ENCODE data around the gene TTC34.
"Not testable (repeated sequence)": the region's sequence is repeated elsewhere in the genome, so short reads cannot be mapped to it uniquely, and the experiment has no call there.

TTC34 gene

DNA sequence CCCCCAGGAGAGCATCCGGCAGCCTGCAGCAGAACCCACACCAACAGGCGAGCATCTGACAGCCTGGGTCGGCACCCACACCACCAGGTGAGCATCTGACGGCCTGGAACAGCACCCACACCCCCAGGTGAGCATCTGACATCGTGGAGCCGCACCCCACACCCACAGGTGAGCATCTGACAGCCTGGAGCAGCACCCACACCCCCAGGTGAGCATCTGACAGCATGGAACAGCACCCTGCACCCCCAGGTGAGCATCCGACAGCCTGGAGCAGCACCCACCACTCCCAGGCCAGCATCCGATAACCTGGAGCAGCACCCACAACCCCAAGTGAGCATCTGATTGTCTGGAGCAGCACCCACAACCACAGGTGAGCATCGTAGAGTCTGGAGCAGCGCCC is 124.8 kb downstream of the TTC34 start:
- DNase-seq (ENCODE audit: low spot score), result not testable (repeated sequence)

DNA sequence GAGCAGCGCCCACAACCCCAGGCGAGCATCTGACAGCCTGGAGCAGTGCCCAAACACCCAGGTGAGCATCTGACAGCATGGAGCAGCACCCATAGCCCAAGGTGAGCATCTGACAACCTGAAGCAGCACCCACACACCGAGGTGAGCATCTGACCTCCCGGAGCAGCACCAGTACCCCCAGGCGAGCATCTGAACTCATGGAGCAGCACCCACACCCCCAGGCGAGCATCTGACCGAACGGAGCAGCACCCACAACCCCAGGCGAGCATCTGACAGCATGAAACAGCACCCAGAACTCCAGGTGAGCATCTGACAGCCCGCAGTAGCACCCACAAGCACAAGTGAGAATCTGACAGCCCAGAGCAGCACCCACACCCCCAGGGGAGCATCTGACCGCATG is 129.8 kb downstream of the TTC34 start:
- not testable (repeated sequence) for DNase-seq (ENCODE audit: low spot score)

DNA sequence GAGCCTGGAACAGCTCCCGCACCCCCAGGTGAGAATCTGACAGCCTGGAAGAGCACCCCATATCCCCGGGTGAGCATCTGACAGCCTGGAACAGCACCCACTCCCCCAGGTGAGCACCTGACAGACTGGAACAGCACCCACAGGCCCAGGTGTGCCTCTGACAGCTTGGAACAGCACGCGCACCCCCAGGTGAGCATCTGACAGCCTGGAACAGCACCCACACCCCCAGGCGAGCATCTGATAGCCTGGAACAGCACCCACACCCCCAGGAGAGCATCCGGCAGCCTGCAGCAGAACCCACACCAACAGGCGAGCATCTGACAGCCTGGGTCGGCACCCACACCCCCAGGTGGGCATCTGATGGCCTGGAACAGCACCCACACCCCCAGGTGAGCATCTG is 141.7 kb downstream of the TTC34 start:
- DNase-seq (ENCODE audit: low spot score), result not testable (repeated sequence)

DNA sequence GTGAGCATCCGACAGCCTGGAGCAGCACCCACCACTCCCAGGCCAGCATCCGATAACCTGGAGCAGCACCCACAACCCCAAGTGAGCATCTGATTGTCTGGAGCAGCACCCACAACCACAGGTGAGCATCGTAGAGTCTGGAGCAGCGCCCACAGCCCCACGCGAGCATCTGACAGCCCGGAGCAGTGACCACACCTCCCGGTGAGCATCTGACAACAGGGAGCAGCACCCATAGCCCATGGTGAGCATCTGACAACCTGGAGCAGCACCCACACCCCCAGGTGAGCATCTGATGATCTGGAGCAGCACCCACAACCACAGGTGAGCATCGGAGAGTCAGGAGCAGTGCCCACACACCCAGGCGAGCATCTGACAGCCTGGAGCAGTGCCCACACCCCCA is 143.6 kb downstream of the TTC34 start:
- DNase-seq (ENCODE audit: low spot score), result not testable (repeated sequence)

DNA sequence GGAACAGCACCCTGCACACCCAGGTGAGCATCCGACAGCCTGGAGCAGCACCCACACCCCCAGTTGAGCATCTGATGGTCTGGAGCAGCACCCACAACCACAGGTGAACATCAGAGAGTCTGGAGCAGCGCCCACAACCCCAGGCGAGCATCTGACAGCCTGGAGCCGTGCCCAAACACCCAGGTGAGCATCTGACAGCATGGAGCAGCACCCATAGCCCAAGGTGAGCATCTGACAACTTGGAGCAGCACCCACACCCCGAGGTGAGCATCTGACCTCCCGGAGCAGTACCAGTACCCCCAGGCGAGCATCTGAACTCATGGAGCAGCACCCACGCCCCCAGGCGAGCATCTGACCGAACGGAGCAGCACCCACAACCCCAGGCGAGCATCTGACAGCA is 144.4 kb downstream of the TTC34 start:
- DNase-seq (ENCODE audit: low spot score), result not testable (repeated sequence)

DNA sequence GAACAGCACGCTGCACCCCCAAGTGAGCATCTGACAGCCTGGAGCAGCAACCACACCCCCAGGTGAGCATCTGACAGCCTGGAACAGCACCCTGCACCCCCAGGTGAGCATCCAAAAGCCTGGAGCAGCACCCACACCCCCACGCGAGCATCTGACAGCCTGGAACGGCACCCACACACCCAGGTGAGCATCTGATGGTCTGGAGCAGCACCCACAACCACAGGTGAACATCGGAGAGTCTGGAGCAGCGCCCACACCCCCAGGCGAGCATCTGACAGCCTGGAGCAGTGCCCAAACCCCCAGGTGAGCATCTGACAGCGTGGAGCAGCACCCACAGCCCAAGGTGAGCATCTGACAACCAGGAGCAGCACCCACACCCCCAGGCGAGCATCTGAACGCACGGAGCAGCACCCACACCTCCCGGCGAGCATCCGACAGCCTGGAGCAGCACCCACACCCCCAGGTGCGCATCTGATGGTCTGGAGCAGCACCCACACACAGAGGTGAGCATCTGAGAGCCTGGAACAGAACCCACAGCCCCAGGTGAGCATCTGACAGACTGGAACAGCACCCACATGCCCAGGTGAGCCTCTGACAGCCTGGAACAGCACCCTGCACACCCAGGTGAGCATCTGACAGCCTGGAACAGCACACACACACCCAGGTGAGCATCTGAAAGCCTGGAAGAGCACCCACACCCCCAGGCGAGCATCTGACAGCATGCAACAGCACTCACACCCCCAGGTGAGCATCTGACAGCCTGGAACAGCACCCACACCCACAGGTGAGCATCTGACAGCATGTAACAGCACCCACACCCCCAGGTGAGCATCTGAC is 145.7 kb downstream of the TTC34 start:
- not testable (repeated sequence) for DNase-seq (ENCODE audit: low spot score)

- DNase-seq (ENCODE audit: low spot score), result not testable (repeated sequence)
Observed at GRCh38 chr1:2654443-2654948, 147.0 kb downstream of the TTC34 start.

GRCh38 chr1:2653741-2654442 is 147.6 kb downstream of the TTC34 start:
- DNase-seq (ENCODE audit: low spot score), result not testable (repeated sequence)

DNA sequence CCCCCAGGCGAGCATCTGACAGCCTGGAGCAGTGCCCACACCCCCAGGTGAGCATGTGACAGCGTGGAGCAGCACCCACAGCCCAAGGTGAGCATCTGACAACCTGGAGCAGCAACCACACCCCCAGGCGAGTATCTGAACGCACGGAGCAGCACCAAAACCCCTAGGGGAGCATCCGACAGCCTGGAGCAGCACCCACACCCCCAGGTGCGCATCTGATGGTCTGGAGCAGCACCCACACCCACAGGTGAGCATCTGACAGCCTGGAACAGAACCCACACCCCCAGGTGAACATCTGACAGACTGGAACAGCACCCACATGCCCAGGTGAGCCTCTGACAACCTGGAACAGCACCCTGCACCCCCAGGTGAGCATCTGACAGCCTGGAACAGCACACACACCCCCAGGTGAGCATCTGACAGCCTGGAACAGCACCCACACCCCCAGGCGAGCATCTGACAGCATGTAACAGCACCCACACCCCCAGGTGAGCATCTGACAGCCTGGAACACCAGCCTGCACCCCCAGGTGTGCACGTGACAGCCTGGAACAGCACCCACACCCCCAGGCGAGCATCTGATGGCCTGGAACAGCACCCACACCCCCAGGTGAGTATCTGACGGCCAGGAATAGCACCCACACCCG is 148.4 kb downstream of the TTC34 start:
- not testable (repeated sequence) for DNase-seq (ENCODE audit: low spot score)

DNA sequence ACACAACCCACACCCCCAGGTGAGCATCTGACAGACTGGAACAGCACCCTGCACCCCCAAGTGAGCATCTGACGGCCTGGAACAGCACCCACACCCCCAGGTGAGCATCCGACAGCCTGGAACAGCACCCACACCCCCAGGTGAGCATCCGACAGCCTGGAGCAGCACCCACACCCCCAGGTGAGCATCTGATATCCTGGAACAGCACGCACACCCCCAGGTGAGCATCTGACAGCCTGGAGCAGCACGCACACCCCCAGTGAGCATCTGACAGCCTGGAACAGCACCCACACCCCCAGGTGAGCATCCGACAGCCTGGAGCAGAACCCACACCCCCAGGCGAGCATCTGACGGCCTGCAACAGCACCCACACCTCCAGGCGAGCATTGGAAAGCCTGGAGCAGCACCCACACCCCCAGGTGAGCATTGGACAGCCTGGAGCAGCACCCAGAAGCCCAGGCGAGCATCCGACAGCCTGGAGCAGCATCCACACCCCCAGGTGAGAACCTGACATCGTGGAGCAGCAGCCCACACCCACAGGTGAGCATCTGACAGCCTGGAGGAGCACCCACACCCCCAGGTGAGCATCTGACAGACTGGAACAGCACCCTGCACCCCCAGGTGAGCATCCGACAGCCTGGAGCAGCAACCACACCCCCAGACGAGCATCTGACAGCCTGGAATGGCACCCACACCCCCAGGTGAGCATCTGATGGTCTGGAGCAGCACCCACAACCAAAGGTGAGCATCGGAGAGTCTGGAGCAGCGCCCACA is 149.2 kb downstream of the TTC34 start:
- DNase-seq (ENCODE audit: low spot score), result not testable (repeated sequence)

DNA sequence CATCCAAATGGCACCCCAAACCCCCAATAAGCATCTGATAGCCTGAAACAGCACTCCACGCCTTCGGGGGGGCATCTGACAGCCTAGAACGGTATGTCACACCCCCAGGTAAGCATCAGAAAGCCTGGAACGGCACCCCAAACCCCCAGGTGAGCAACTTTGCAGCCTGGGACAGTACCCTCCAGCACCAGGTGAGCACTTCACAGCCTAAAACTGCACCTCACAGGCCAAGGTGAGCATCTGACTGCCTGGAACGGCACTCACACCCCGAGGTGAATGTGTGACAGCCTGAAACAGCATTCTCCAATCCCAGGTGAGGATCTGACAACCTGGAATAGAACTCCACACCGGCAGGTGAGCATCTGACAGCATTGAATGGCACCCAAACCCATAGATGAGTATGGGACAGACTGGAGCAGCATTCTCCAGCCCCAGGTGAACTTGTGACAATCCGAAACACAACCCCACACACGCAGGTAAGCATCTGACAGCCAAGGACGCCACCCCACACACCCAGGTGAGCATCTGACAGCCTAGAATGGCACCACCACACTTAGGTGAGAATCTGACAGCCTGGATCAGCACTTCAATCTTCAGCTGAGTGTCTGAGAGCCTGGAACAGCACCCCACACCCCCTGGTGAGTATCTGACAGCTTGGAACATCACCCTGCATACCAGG is 150.4 kb downstream of the TTC34 start:
- no peak for DNase-seq (ENCODE audit: low spot score)

DNA sequence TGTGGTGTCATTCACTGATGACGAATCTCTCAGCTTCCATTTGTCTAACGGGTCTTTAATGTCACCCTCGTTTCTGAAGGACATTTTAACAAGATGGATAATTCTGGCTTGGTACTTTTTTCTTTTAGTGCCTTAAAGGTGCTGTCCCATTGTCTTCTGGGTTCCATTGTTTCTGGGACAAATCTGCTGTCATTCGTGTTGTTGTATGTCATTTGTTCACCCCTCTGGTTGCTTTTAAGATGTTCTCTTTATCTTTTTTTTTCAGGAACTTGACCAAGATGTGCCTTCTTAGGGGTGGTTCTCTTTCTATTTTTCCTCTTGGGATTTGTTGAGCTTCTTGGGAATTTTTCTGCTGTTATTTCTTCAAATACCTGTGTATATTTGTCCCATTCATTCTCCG is 154.7 kb downstream of the TTC34 start:
- no peak for DNase-seq (ENCODE audit: low spot score)

DNA sequence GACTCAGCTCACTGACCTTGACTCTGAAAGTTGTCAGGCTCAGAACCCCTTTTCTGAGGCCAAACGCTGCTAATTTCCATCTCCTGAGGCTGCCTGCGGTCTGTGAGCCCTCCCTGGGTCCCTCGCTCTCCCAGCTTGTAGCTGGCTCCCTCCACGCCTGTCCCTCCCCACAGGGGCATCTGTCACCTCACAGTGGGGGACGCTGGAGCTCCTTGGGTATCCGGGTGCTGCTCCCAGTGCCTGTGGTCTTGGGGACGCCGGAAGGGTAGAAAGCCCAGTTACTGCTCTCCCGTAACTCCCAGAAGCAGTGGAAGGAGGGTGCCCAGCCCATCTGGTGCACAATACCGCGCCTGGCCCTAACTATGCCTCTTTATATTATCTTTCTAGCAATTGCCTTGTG is 155.7 kb downstream of the TTC34 start:
- DNase-seq (ENCODE audit: low spot score), result no peak

GRCh38 chr1:2645143-2645542 is 156.3 kb downstream of the TTC34 start:
- DNase-seq (ENCODE audit: low spot score), result no peak

DNA sequence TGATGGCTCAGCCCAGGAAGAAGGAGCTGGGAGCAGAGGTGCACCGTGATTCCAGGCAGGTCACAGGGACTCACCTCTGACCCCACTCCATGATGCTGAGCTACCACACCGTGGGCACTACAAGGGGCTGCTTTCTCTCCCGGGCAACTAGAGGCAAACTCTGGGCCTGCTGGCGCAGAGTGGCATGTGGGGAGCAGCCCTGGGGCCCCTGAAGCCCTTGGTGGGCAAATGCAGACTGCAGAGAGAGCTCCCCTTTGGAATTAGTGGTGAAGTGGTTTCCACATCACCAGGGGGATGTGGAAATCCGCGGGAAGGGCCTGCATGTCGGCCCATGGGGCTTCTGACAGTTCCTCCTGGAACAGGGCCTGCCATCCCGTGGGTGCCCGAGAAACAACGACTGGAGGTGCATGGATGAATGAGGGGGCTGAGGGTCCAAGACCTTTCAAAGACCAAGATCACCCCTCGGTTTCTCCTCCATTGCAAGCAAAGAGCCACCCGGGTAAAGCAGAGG is 156.8 kb downstream of the TTC34 start:
- no peak for DNase-seq (ENCODE audit: low spot score)

DNA sequence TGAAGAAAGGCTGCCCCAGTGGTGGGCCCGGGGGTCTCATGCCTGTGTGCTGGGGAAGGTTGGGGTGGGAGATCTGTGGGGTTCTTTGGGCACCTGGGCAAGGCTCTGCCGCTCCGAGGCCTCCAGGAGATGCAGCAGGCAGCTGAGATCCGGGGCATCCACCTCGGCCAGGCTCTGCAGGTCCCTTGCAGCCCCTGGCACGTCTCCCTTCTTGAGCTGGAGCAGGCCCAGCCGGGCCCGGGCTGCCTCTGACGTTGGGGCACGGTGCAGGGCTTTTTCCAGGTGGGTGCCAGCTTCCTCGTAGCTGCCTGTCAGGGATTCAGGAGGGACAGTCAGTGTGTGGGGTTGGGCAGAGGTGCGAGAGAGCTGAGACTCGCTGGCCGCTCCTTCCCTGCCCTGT is 157.3 kb downstream of the TTC34 start:
- DNase-seq (ENCODE audit: low spot score), result no peak

GRCh38 chr1:2643414-2644077 is 157.9 kb downstream of the TTC34 start:
- DNase-seq (ENCODE audit: low spot score), result no peak

GRCh38 chr1:2642560-2643413 is 158.7 kb downstream of the TTC34 start:
- DNase-seq (ENCODE audit: low spot score), result peak; percentile 95

GRCh38 chr1:2642131-2642559 is 159.3 kb downstream of the TTC34 start:
- no peak for DNase-seq (ENCODE audit: low spot score)

All from CD4-positive, alpha-beta T cell treated with Interleukin-2 at 100 ng/mL for 4 hours (primary cell).